CD4-positive, alpha-beta T cell treated with Interleukin-21 for 1 hour (primary cell): Measurements from ENCODE around the gene UST.
A peak's percentile ranks its signal among the peaks of the same experiment; 100 is the strongest.
"Not testable (repeated sequence)": the region's sequence is repeated elsewhere in the genome, so short reads cannot be mapped to it uniquely, and the experiment has no call there.

Experiments
- DNase-seq: peaks from one replicate; pipeline ENCODE4 v3.0.0-alpha.2; 2020

The UST gene

GRCh38 chr6:148769304-148769968 lies 22.6 kb downstream of the UST start:
- no peak for DNase-seq

DNA sequence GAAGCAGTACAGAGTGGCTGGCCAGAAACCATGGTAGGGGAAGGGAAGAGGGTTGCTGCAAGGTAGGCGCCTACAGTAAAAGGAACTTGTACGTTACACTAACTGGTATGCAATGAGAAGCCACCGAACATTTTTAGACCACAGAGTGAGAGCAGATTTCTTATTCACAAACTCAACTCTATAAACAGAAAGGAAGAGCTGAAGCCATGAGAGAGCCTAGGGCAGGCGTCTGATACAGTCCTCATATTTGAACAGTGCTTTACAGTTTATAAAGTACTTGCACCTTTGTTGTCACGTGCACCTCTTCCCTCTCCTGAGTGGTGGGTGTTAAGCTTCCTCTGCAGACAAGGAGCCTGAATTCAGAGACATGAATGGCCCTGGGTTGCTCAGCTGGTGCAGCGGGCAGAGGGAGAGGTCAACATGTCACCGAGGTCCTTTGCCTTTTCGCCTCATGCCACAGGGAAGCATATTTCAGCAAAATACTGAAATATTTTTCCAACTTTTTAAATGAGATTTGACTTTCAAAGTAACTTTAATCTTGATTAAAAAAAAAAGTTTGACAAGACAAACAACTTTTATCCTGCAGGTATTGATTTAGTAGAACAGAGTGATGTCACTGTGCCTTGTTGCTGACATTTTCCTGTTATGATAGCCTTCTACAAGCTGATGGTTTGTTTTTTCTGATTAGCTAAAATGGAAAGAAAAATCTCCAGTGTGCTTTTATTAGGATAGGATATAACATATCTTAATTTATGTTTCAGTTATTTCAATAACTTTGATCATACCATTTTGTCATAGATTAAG lies 23.8 kb downstream of the UST start:
- DNase-seq, result no peak

DNA sequence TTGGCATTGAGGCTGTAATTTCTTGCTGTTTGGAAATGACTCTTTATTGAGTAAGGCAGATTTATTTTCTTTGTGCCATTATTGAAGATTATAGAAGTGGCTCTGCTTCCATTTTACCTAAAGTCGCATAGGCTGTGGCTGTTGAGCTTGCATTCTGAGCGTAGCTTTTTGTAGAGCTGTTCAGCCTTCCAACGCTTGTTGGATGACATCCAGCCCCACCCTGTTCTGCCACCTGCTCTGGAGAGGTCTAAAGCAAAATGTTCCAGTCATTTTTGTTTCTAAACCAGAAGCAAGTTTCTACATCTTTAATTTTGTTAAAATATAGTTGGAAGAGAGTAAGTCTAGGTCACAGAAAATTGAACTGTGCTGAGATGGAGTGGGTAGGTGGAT lies 24.4 kb downstream of the UST start:
- DNase-seq, result no peak

DNA sequence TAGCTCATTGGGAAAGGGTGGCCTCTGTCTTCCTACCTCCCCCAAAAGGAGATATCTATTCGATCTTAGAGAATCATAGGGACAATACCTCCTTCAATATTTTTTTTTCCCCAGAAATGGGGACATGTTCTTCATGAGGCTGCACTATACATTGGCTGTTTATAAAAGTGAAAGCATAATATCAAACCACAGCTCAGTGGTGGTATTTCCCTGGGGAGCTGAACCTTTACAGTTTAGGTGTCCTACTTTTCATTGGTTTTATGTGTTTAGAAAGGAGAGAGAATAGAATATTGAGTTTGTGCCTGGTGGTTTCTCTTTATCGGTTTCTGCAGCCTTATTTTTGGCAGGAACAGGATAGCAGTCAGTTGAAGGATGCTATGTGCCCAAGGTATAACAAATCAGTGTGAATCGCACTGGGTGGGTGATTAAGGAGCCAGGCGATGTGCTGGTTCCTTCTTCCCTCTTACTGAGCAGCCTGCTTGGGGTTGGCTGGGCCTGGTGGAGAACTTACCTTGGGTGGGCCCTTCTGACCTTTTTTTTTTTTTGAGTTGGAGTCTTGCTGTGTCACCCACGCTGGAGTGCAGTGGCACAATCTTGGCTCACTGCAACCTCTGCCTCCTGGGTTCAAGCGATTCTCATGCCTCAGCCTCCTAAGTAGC lies 25.2 kb downstream of the UST start:
- no peak for DNase-seq

- no peak for DNase-seq
Measured at GRCh38 chr6:148775161-148775560, 28.3 kb downstream of the UST start.

DNA sequence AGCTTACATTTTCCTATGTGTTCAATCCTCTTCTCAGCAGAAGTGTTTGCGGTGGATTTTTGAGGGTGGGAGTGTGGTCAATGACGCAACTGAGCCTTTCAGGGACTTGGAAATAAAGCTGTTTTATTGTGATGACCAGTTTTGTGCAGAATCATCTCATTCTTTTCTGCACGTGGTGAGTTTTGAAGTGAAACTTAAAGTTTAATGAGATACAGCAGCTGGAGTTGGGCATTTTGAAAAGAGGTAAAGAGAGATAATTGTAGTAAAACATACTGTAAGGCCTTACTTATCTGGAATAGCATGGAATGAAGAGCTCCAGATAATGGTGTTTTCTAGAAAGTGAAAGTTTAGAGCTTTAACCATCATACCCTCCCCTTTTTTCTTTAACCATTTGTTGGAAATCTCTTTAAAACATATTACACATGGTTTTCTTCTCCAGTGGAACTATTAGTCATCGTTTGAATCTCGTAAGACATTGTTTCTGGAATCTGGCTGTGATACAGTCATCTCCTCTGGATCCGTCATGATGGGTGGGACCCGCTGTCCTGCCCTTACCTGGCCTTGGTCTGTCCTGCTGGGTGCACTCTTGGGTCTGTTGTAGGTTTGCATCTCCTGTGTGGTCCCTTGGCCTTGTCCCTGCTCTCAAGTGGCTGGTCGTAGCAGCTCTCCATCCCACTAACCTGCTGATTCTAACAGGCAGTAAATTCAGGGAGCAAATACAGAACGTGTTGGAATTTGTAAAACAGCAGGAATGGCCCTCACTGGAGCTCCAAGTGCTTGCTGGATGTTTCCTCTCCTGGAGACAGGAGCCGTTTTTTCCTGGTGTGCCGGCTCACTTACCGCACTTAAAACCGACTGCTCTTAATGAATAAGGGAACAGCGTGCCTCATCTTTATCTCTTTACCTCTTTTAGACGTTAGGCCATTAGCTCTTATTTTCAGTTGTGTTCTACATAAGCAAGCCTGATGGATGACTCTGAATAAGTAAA lies 29.8 kb downstream of the UST start:
- DNase-seq, result no peak

GRCh38 chr6:148779142-148779562 lies 32.3 kb downstream of the UST start:
- no peak for DNase-seq

GRCh38 chr6:148780423-148780822 lies 33.6 kb downstream of the UST start:
- DNase-seq, result not testable (repeated sequence)

DNA sequence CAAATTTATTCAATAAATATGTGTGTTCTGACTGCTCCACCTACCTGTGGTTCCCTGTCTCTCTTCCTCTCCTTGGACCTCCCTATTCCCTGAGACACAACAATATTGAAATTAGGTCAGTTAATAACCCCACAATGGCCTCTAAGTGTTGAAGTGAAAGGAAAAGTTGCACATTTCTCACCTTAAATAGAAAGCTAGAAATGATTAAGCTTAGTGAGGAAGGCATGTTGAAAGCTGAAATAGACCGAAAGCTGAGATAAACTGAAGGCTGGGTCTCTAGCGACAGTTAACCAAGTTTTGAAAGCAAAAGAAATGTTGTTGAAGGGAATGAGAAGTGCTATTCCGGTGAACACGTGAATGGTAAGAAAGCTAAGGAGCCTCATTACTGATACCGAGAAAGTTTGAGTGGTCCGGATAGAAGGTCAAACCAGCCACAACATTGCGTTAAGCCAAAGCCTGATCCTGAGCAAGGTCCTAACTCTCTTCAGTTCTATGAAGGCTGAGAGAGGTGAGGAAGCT lies 34.1 kb downstream of the UST start:
- peak; percentile 27 for DNase-seq

- no peak for DNase-seq
Measured at GRCh38 chr6:148789948-148790347, 43.1 kb downstream of the UST start.

DNA sequence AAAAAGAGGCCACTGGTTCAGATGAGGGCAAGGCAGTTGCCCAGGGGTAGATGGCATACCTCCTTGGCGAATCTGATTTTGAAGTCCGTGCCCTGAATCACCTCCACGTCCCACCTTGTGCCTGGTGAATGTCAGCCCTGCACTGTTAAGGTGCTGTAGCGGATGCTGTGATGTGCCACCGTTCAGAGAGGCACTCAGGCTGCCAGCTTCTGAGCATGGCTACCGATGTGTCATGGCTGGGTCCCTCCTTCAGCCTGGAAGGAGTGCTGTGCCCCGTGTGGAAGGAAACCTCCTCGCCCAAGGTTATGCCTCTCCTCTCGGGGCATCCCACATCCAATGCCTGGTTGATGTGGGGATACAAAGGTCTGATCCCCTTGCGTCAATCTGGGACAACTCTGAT lies 43.6 kb downstream of the UST start:
- DNase-seq, result no peak

- DNase-seq, result no peak
Measured at GRCh38 chr6:148790817-148791216, 44.0 kb downstream of the UST start.

DNA sequence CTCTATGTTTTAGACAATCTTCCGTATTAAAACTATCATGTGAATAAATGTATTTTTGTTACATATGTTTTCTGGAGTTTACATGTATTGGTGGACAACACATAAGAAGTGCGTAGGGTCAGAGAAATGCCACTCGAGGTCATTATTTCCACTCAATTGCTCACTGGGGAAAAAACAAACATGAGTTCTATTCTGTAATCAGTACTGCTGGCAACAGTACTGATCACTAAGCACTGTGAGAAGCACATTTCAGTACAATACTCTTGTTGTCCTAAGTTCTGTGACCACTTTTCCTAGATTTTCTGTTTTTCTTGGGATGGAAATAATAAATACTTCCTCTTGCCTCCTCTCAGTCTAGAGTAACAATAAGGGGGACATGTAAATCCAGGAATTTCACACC lies 44.5 kb downstream of the UST start:
- no peak for DNase-seq

DNA sequence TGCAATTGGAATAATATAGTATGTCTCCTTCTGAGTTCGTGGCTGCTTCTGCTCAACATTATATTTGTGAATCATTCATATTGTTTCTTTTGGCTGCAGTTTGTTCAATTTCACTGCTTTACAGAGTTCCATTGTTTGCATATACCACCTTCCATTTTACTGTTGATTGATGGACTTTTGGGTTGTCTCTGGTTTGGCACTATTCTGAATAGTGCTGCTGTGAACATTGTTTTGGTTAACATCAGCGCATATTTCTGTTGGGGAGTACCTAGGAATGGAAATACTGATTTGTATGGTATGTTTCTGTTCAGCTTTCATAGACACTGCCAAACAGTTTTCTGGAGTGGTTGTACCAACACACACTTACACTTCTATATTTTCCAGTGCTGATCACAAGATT lies 46.9 kb downstream of the UST start:
- no peak for DNase-seq

DNA sequence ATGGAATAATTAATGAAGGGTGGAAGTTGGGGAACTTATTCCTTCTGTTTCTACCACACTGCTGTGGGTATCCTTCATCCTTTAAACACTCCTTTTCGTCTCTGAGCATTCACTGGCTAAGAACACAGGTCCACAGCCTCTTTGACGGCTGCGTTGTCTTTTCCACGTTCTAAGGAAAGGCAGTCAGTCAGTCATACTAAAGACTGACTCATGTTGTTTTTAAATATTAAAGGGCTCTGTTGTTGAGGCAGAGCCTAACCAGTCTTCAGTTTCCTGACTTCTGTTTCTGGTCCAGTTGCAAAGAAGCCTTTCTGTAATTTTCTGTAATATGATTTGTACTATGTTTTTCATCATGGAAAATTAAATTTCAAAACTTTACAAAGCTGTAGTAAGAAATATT lies 48.0 kb downstream of the UST start:
- DNase-seq, result no peak

DNA sequence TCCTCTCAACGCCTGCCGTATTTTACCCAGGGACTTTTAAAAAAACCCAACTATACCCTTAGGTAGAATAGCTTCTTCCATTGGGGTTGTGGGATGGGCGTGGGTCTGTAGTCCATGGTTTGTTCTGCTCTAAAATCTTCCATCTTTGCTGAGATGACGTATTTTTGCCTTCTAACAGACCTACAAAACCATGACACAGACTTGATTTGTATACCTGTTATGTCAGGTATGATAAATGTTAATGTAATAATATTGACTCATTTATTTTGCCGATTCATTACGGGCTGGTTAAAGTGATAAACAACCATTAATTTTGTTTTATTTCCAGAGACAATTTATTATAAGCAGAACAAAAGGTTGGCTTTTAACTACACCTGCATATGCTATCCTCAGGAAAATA lies 48.7 kb downstream of the UST start:
- no peak for DNase-seq

GRCh38 chr6:148799647-148800046 lies 52.8 kb downstream of the UST start:
- DNase-seq, result no peak

DNA sequence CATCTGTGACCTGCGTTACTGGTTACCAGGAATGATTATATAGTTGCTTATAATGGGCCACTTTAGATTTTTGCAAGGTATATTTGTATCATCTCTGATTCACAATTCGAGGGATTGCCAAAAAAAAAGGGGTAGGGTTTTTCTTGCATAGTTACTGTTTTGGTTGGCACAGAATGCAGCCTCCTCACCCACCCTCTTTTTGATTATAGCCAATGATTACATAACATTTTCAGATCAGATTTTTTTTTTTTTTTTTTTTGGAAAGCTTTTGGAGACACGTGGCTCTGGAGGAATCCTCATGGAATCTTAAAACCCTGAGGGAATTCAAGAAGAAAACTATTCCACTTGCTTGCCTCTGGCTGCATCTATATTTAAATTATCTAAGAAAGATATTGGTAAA lies 53.7 kb downstream of the UST start:
- DNase-seq, result no peak

GRCh38 chr6:148803979-148804378 lies 57.1 kb downstream of the UST start:
- no peak for DNase-seq

DNA sequence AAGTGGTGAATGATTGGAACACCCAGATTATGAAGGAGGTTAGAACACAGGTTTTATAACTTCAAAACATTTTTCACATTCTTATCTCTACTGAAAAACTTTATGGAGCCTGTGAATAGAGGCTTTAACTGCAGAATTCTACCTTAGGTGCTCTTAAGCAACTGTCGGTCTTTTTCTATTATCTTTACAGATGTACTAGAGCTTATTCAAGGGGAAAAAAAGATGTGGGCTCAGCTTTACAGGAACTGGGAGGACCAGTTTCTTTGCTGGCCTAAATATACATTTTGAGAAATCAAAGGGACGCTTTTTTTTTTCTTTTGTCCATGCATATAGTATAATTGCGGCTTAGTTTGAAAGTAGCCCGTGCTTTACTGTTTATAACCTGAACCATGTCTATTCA lies 58.9 kb downstream of the UST start:
- DNase-seq, result no peak

GRCh38 chr6:148807784-148808183 lies 61.0 kb downstream of the UST start:
- no peak for DNase-seq

- DNase-seq, result no peak
Measured at GRCh38 chr6:148808786-148809304, 62.0 kb downstream of the UST start.
